GM19328 (cell line): ENCODE measurements around the gene MRPS15.

Experiments
- ATAC-seq: cut with Tn5 transposase; IDR thresholded peaks from one replicate; pipeline ENCODE4 v1.9.1; 2021; ENCODE audit warnings: mild to moderate bottlenecking, moderate library complexity; ENCODE audit not compliant: unreplicated experiment

The MRPS15 gene

GRCh38 chr1:36463463-36463802, 751 bp downstream of the MRPS15 start:
- no peak for ATAC-seq

- ATAC-seq, result no peak
Measured at GRCh38 chr1:36458910-36459309, 5.3 kb downstream of the MRPS15 start.

DNA sequence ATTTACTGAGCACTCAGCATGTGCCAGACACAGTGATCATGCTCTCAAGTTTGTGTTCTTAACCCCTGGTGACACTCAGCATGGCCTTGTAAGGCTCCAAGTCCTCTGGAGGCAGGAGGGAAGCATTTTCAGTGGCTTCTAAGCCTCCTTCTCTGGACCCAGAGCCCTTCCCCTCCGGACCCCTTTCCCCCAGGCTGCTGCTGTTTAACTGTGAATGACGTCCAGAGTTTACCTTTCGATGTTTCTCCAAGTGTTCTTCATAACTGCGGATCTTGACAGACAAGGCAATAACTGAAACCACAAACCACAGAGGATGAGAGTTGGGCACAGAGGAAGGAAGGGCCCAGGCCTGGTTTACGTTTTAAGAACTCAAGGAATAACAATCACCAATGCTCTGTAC, 6.5 kb downstream of the MRPS15 start:
- ATAC-seq, result no peak

GRCh38 chr1:36456391-36456928, 7.7 kb downstream of the MRPS15 start:
- ATAC-seq, result no peak

GRCh38 chr1:36455386-36455785, 8.8 kb downstream of the MRPS15 start:
- ATAC-seq, result no peak

DNA sequence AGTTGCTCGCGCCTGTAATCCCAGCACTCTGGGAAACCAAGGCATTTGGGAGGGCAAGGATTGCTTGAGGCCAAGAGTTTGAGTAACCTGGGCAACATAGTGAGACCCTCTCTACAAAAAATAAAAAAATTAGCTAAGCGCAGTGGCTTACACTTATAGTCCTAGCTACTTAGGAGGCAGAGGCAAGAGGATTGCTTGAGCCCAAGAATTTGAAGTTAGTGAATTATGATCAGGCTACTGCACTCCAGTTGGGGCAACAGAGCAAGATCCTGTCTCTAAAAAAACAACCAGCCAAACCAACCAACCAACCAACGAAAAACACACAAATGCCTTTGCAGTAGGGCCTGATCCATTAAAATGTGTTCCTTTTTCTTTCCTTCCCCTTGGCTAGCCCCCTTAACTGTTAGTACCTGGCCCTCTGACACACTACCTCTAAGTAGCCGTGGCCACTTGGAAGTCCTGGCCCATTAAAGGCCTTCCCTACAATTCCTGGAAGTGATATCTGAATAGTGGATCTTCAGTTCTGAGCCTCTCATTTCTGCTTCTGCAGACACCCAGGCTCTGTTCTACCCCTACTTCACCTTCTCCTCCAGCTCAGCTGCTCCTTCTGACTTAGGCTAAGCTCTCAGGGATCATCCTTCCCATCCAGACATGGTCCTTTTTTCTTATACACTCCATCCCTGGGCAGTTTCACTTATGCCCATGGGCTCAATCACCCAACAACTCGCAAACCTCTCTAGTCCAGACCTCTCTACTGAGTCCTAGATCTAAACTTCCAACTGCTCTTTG, 10.4 kb downstream of the MRPS15 start:
- ATAC-seq, result no peak

DNA sequence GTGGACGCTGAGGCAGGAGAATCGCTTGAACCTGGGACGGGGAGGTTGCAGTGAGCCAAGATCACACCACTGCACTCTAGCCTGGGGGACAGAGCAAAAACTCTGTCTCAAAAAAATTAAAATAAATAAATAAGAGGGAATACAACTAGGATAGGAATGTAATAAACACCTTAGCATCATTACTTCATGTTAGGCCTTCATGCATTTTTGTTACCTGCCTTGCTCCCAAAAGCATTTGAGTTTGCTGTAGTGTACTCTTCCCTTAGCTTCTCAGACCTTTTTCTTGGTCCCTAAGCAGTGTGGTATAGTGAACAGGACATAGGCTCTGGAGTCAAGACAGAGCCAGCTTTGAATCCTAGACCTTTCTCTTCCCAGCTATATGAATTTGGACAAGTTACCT, 11.1 kb downstream of the MRPS15 start:
- ATAC-seq, result no peak

DNA sequence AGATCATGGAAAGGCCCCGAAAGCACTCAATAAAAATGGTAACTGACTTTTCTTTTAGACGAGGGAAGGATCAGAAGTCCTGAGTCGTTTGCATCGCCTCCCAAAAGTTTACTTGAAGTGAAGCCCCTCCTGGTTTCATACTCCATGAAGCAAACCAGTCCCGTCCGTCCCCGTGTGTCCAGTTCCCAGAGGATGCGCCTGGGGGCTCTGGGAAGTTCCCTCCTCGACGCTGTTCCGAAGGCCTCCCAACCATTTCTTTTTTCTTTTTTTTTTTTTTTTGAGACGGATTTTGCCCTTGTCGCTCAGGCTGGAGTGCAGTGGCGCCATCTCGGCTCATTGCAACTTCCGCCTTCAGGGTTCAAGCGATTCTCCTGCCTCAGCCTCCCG, 13.3 kb downstream of the MRPS15 start:
- ATAC-seq, result no peak

DNA sequence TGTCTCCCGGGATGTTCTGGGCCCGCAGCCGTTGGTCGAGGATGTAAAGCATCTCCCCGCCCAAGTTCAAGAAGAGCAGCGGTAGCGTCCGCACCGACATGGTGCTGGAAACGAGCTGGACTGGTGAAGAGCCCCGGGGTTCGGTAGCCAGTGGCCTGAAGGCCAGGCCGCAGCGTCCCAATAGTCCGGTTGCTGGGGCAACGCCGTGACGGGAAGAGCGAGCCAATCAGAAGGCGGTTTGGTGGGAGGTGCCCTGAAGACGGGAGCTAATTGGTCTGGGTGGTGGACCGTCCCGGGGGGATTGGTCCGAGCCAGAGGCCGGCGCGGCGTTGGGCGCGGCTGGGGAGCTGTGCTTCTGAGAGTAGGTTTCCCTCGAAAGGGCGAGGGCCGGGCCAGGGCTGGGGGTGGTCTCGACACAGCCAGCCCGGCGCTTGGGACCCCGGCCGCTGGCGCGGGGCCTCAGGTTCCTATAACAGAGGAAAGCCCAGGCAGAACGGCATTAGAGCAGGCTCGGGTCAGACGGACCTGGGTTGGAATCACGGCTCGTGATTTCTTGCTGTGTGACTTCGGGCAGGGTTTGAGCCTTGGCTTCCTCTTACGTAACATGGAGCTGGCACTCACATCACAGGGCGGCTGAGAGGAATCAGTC, 13.8 kb downstream of the MRPS15 start, which contains the start of gene OSCP1:
Gene OSCP1 (minus strand): TSS at position 182 of the 649 bp plus-strand sequence. CDS start 82 bp downstream, at position 100.
- ATAC-seq, result peak; percentile 96

DNA sequence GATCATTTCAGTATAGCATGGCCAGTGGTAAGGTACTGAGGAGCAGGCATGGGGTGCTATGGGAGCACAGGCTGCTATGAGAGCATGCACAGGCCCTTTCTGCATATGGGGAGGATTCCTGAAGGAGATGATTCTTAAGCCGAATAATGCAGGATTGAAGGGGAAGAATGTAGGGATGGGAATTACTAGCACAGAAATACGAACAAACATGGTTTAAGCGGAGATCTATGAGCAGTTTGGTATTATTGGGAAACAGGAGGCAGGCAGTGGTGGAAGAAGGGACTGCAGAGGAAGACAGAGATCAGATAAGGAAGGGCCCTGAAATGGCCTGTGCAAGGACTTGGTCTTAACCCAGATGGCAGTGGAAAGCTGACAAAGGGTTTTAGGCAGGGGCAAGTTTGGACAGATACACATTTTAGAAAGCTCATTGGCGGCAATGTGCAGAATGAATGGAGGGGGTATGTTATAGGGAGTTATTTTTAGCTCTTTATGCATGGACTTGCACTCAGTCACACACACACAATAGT, 15.6 kb downstream of the MRPS15 start:
- no peak for ATAC-seq

- no peak for ATAC-seq
Measured at GRCh38 chr1:36447450-36447849, 16.7 kb downstream of the MRPS15 start.

GRCh38 chr1:36446746-36447145, 17.4 kb downstream of the MRPS15 start:
- no peak for ATAC-seq

DNA sequence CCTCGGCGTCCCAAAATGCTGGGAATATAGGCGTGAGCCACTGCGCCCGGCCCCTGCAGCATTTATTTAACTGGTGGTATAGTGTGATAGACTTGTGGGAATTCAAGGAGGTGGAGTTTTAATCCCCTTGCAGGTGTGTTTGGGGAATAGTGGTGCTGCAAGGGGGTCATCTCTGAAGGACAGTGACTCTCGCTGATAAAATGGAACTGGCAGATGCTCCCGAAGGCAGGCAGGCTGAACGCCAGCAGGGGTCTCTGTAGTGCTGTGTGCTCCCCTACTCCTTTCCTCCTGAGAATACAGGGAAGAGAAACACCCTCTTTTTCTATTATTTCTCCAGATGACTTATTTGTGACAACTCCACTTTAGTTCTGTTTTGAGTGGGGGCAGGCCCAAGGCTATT, 17.9 kb downstream of the MRPS15 start:
- ATAC-seq, result no peak

GRCh38 chr1:36443297-36443696, 20.9 kb downstream of the MRPS15 start:
- ATAC-seq, result no peak

GRCh38 chr1:36442337-36442736, 21.8 kb downstream of the MRPS15 start:
- ATAC-seq, result no peak

DNA sequence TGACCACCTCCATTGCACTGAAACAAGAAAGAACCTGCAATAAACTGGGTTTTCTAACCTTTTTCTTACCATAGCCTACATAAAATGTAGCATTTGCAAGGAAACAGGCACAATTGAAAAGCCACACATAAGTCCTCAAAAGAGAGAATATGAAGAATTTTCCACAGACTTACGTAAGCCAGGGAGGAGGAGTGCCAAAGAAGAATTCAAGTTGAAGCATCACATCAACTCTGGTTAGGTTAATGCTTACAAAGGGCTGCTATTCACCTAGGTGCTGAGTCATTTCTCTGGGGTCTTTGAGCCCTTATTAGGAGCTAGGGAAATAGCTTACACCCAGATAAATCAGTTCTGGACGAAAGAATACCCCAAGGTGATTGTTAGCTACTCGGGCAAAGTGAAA, 23.5 kb downstream of the MRPS15 start:
- no peak for ATAC-seq

DNA sequence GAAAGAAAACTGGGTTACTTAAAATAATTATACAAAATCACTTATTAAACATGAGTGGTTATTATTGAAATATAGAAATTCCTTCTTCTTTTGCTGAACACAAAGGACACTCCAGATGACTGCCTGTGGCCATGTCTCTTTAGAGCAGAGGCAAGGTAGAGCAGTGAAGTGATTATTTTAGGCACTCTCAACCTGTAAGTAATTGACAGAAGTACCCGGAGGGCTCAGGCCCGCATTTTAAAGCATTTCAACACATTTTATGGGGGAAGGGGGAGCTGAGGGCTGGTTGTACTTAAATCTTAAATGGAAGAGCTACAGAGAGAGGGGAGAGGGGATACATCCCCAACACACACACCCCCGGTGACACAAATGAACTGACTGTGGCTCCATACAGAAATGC, 24.1 kb downstream of the MRPS15 start:
- no peak for ATAC-seq

DNA sequence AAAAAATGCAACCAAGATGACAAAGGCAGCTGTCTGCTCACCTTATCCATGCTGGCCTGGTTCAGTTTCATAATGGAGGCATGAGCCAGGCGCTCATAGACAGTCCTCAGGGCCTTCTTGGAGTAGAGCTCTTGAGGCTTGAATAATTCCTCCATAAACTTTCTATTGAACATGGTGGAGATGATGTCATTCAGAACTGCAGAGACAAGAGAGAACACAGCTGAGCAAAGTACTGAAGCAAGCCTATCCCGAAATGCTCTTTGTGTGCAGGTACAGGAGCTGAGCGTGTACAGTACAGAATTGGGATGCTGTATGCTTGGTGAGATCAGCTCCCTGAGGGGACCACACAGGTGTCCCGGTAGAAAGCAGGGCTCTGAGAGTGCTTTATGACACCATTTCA, 25.5 kb downstream of the MRPS15 start:
- ATAC-seq, result no peak

- no peak for ATAC-seq
Measured at GRCh38 chr1:36436821-36437220, 27.4 kb downstream of the MRPS15 start.

GRCh38 chr1:36433102-36433501, 31.1 kb downstream of the MRPS15 start:
- no peak for ATAC-seq

GRCh38 chr1:36432616-36433015, 31.6 kb downstream of the MRPS15 start:
- no peak for ATAC-seq

GRCh38 chr1:36425791-36426190, 38.4 kb downstream of the MRPS15 start:
- ATAC-seq, result no peak
